Measurements from ENCODE around the gene ACTL6A.
A peak's percentile ranks its signal among the peaks of the same experiment; 100 is the strongest.
"Not testable (repeated sequence)": the region's sequence is repeated elsewhere in the genome, so short reads cannot be mapped to it uniquely, and the experiment has no call there.

The ACTL6A gene

GRCh38 chr3:179562591-179563270 is at the start of gene ACTL6A:
Gene ACTL6A, plus strand, starts transcription at chr3:179562926. Its CDS starts 167 bp downstream, at chr3:179563093.
- DNase-seq: peak; percentile 99

- DNase-seq: no peak
These were observed 48.9 kb upstream of the ACTL6A start for GRCh38 chr3:179513862-179514261.

- DNase-seq: not testable (repeated sequence)
These were observed 46.1 kb upstream of the ACTL6A start for GRCh38 chr3:179516461-179517251.

GRCh38 chr3:179526482-179526881 is 36.2 kb upstream of the ACTL6A start:
- no peak for DNase-seq

- no peak for DNase-seq
These were observed 35.7 kb upstream of the ACTL6A start for GRCh38 chr3:179526989-179527391.

GRCh38 chr3:179528772-179529171 is 34.0 kb upstream of the ACTL6A start:
- DNase-seq: no peak

GRCh38 chr3:179531576-179531975 is 31.1 kb upstream of the ACTL6A start:
- no peak for DNase-seq

- no peak for DNase-seq
These were observed 29.5 kb upstream of the ACTL6A start for GRCh38 chr3:179533274-179533673.

GRCh38 chr3:179536256-179536655 is 26.5 kb upstream of the ACTL6A start:
- no peak for DNase-seq

- no peak for DNase-seq
These were observed 21.6 kb upstream of the ACTL6A start for GRCh38 chr3:179541094-179541493.

GRCh38 chr3:179541596-179541995 is 21.1 kb upstream of the ACTL6A start:
- no peak for DNase-seq

- DNase-seq: no peak
These were observed 20.4 kb upstream of the ACTL6A start for GRCh38 chr3:179542375-179542774.

GRCh38 chr3:179544981-179545645 is 17.6 kb upstream of the ACTL6A start:
- DNase-seq: no peak

GRCh38 chr3:179546814-179547241 is 15.9 kb upstream of the ACTL6A start:
- DNase-seq: no peak

- DNase-seq: no peak
These were observed 11.2 kb upstream of the ACTL6A start for GRCh38 chr3:179551349-179552105.

GRCh38 chr3:179558742-179559364 is 3.9 kb upstream of the ACTL6A start:
- DNase-seq: peak; percentile 48

- DNase-seq: no peak
These were observed 1.9 kb upstream of the ACTL6A start for GRCh38 chr3:179560791-179561190.

GRCh38 chr3:179563271-179563783 is 601 bp downstream of the ACTL6A start:
- DNase-seq: peak; percentile 63

GRCh38 chr3:179565496-179565895 is 2.8 kb downstream of the ACTL6A start:
- DNase-seq: no peak

GRCh38 chr3:179580992-179581391 is 18.3 kb downstream of the ACTL6A start:
- DNase-seq: no peak

- no peak for DNase-seq
These were observed 26.4 kb downstream of the ACTL6A start for GRCh38 chr3:179589143-179589542.

GRCh38 chr3:179590669-179591068 is 27.9 kb downstream of the ACTL6A start:
- DNase-seq: no peak
